ENCODE data around the gene ARHGAP26. TPM values are rescaled to one million over a fixed set of nuclear protein-coding genes. Genes with fewer than 3 reads are reported as not detected.
A peak's percentile ranks its signal among the peaks of the same experiment; 100 is the strongest.

The ARHGAP26 gene
- total and polyA plus RNA-seq, 7 donors, result 5.4 to 25.5 (median 19.1) TPM

DNA sequence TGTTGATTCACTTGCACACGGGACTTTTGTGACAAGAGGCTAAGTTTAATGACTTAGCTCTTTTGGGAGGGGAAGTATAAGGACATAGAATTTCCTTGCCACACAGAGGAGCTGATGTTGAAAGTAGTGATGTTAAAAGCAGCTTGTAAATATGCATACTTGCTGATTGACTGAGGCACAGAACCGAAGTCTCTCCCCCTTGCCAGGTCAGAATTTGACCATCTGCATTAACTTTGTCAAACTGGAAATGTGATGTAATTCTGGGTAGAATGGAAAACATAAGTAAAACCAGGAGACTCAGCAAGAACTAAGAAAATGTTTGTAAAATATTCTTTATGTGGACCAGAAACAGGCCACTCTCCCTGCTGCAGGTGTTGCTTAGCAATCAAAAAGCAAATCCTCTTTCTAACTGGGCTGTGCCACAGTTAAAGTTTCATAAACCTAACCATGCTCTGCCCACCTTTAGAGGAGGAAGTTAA, 349.2 kb downstream of the ARHGAP26 start:
- WGBS, 2 donors, result 10 to 39% methylated on average over 2 of the region's 2 CpGs
- TF ChIP-seq, protein P1, sequence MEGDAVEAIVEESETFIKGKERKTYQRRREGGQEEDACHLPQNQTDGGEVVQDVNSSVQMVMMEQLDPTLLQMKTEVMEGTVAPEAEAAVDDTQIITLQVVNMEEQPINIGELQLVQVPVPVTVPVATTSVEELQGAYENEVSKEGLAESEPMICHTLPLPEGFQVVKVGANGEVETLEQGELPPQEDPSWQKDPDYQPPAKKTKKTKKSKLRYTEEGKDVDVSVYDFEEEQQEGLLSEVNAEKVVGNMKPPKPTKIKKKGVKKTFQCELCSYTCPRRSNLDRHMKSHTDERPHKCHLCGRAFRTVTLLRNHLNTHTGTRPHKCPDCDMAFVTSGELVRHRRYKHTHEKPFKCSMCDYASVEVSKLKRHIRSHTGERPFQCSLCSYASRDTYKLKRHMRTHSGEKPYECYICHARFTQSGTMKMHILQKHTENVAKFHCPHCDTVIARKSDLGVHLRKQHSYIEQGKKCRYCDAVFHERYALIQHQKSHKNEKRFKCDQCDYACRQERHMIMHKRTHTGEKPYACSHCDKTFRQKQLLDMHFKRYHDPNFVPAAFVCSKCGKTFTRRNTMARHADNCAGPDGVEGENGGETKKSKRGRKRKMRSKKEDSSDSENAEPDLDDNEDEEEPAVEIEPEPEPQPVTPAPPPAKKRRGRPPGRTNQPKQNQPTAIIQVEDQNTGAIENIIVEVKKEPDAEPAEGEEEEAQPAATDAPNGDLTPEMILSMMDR (IDR thresholded peaks at IDR 0.05), result no peak
- TF ChIP-seq POLR2A (IDR thresholded peaks at IDR 0.05) (no peak), EP300 (IDR thresholded peaks at IDR 0.05) (no peak), POLR2AphosphoS5 (IDR thresholded peaks at IDR 0.05) (no peak)
- no peak for DNase-seq
- H3K36me3 ChIP-seq, result no peaks in the 10 kb centered on the region
- H3K27me3 ChIP-seq, result no peaks in the 10 kb centered on the region
- no peak overlapping the region for H3K27ac ChIP-seq
- H3K9me3 ChIP-seq, result no peaks in the 10 kb centered on the region
- intact Hi-C loops (cut with DNase I), result no loop called here
- peaks cover 0 to 18% (median 12%) of the 10 kb centered on the region in 4 donors for H3K4me1 ChIP-seq
- H3K4me3 ChIP-seq, result no peak overlapping the region

GRCh38 chr5:143119881-143120341, 349.7 kb downstream of the ARHGAP26 start:
- WGBS, 2 donors, result 20 to 66% methylated on average over 3 of the region's 3 CpGs
- Histone ChIP-seq H3K36me3 (no peaks in the 10 kb centered on the region), H3K4me3 (no peak overlapping the region), H3K27ac (no peak overlapping the region), H3K27me3 (no peaks in the 10 kb centered on the region), H3K9me3 (no peaks in the 10 kb centered on the region), H3K4me1 (peaks cover 0 to 18% (median 12%) of the 10 kb centered on the region in 4 donors)
- intact Hi-C loops (cut with DNase I), result no loop called here
- TF ChIP-seq POLR2AphosphoS5 (IDR thresholded peaks at IDR 0.05) (peak in 1 of 4 donors; percentile 11), EP300 (IDR thresholded peaks at IDR 0.05) (no peak), POLR2A (IDR thresholded peaks at IDR 0.05) (no peak)
- TF ChIP-seq, protein P1 (IDR thresholded peaks at IDR 0.05), result no peak
- no peak for DNase-seq

GRCh38 chr5:143120460-143121134, 350.4 kb downstream of the ARHGAP26 start:
- Histone ChIP-seq H3K9me3 (no peaks in the 10 kb centered on the region), H3K36me3 (no peaks in the 10 kb centered on the region), H3K27ac (no peak overlapping the region), H3K4me3 (no peak overlapping the region), H3K4me1 (peaks cover 0 to 18% (median 13%) of the 10 kb centered on the region in 4 donors), H3K27me3 (no peaks in the 10 kb centered on the region)
- DNase-seq, result no peak
- 86 to 93% methylated on average over 5 of the region's 5 CpGs for whole genome bisulfite sequencing, 2 donors
- intact Hi-C loops (cut with DNase I), result no loop called here
- no peak for TF ChIP-seq POLR2AphosphoS5 (IDR thresholded peaks at IDR 0.05)
- no peak for TF ChIP-seq POLR2A (IDR thresholded peaks at IDR 0.05)

GRCh38 chr5:143121135-143121475, 350.9 kb downstream of the ARHGAP26 start:
- intact Hi-C loops (cut with DNase I), result no loop called here
- Histone ChIP-seq H3K4me3 (no peak overlapping the region), H3K4me1 (peaks cover 0 to 21% (median 14%) of the 10 kb centered on the region in 4 donors), H3K9me3 (no peaks in the 10 kb centered on the region), H3K36me3 (no peaks in the 10 kb centered on the region), H3K27ac (no peak overlapping the region), H3K27me3 (no peaks in the 10 kb centered on the region)
- TF ChIP-seq POLR2A (IDR thresholded peaks at IDR 0.05) (no peak), POLR2AphosphoS5 (IDR thresholded peaks at IDR 0.05) (no peak), EP300 (IDR thresholded peaks at IDR 0.05) (no peak)
- DNase-seq, result no peak
- 78 to 92% methylated on average over 3 of the region's 3 CpGs for WGBS, 2 donors

- intact Hi-C loops (cut with DNase I), result no loop called here
- Histone ChIP-seq H3K4me3 (no peak overlapping the region), H3K9me3 (no peaks in the 10 kb centered on the region), H3K27ac (no peak overlapping the region), H3K27me3 (no peaks in the 10 kb centered on the region), H3K4me1 (peaks cover 0 to 39% (median 20%) of the 10 kb centered on the region in 4 donors), H3K36me3 (no peaks in the 10 kb centered on the region)
- no peak for DNase-seq
- TF ChIP-seq EP300 (IDR thresholded peaks at IDR 0.05), result no peak
- TF ChIP-seq POLR2A (IDR thresholded peaks at IDR 0.05), result no peak
- no peak for TF ChIP-seq POLR2AphosphoS5 (IDR thresholded peaks at IDR 0.05)
- TF ChIP-seq, protein P1 (IDR thresholded peaks at IDR 0.05), result no peak
- WGBS, 2 donors, result 82% methylated on average over 3 of the region's 3 CpGs
Observed at GRCh38 chr5:143124593-143124992, 354.4 kb downstream of the ARHGAP26 start.

Measured in sigmoid colon (tissue), 7 donors.